HepG2 (cell line): ENCODE data around the gene ARL15.

ENCODE experiments used
- CREM ChIP-seq, 2 experiments: sonication (generic) in 1 of 2; formaldehyde crosslinking in 1 of 2; IDR thresholded peaks; 2 replicates each; pipeline versions ENCODE4 v1.4.0 to v1.6.1; 2016 to 2020; ENCODE audit warnings: antibody characterized with exemption in 1 of 2, mild to moderate bottlenecking in 1 of 2, missing genetic modification reagents in 1 of 2
- SP1 ChIP-seq, 2 experiments: fragments of 450-650 bp in 1 of 2; sonication (generic) in 1 of 2; formaldehyde crosslinking in 1 of 2; IDR thresholded peaks; 2 replicates each; pipeline versions ENCODE4 v1.4.0 to v1.6.1; 2016 to 2020; ENCODE audit warnings: missing genetic modification reagents in 1 of 2

DNA sequence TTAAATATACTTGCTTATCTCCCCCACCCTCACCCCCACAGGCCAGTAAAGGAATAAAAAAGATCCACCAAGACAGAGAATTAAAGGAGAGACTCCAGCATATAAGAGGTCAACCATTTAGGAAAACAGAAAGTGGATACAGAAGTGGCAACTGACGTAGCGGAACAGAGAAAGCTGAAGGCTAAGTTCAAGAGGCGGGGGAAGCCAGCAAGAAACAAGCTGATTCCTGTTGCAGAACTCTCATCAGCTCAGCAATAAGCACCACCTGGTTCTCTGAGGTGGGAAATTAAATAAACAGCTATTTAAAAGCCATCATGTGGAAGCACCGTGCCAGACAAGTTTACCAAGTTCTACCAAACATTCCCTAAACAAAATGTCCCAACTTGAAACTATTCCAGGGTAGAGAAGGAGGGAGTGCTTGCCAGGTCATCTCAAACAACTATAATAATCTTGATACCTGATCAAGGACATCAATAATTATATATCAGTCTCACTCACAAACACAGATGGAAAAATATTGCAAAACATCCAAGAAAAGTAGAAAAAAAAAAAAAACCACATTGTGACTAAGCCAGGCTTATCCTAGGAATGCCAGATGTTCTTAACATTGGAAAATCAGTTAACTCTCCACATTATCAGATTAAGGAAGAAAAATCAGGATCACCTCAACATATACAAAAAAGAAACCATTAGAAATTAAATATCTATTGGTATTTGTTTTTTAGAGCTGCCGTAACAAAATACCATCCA lies 7.3 kb upstream of the ARL15 start:
- TF ChIP-seq CREM (IDR thresholded peaks at IDR 0.05) (no peak), CREM (CRISPR knock-in tag; IDR thresholded peaks at IDR 0.05) (no peak), SP1 (IDR thresholded peaks at IDR 0.05) (no peak), SP1 (CRISPR knock-in tag; IDR thresholded peaks at IDR 0.05) (no peak)
